Retinal pigment epithelial cell (primary cell): ENCODE results near the gene VARS1.
"Not testable (repeated sequence)": the region's sequence is repeated elsewhere in the genome, so short reads cannot be mapped to it uniquely, and the experiment has no call there.

ENCODE experiments used
- DNase-seq: peaks from one replicate; pipeline ENCODE4 v3.0.0-alpha.2; 2010; ENCODE audit warnings: low read depth
- H3K4me3 ChIP-seq: 2 replicates; pipeline ENCODE4 v1.5.1; 2011; ENCODE audit warnings: mild to moderate bottlenecking, low read length, control low read depth, moderate library complexity
- CTCF ChIP-seq: conservative IDR thresholded peaks from 2 replicates; pipeline ENCODE4 v1.5.1; 2011; ENCODE audit warnings: low read depth, low read length, control low read depth, inconsistent platforms

Gene VARS1

GRCh38 chr6:31827286-31828079 is 31.9 kb upstream of the VARS1 start, which contains the start of gene HSPA1B:
Gene HSPA1B (plus strand): TSS chr6:31827738. CDS start chr6:31827951, 213 bp downstream.
- DNase-seq = peak; percentile 99
- H3K4me3 ChIP-seq = peak within 1 kb of the TSS; percentile 77
- TF ChIP-seq CTCF = no peak

GRCh38 chr6:31826793-31827285 is 31.3 kb upstream of the VARS1 start:
- no peak for DNase-seq
- TF ChIP-seq CTCF = no peak
- peak overlapping the region; percentile 42 for H3K4me3 ChIP-seq

GRCh38 chr6:31825553-31825952 is 30.0 kb upstream of the VARS1 start:
- no peak overlapping the region for H3K4me3 ChIP-seq
- TF ChIP-seq CTCF = no peak
- no peak for DNase-seq

GRCh38 chr6:31823592-31824196 is 28.1 kb upstream of the VARS1 start:
- H3K4me3 ChIP-seq, DNase-seq: not testable (repeated sequence)

GRCh38 chr6:31822036-31822821 is 26.7 kb upstream of the VARS1 start:
- TF ChIP-seq CTCF = no peak
- no peak for DNase-seq
- peak overlapping the region; percentile 70 for H3K4me3 ChIP-seq

- H3K4me3 ChIP-seq = peak overlapping the region; percentile 70
- TF ChIP-seq CTCF = no peak
- no peak for DNase-seq
Measured at GRCh38 chr6:31821301-31822035, 25.9 kb upstream of the VARS1 start.

GRCh38 chr6:31820399-31820798 is 24.8 kb upstream of the VARS1 start:
- not testable (repeated sequence) for H3K4me3 ChIP-seq, DNase-seq
